Measurements from ENCODE around the gene FAM111A.

FAM111A gene

DNA sequence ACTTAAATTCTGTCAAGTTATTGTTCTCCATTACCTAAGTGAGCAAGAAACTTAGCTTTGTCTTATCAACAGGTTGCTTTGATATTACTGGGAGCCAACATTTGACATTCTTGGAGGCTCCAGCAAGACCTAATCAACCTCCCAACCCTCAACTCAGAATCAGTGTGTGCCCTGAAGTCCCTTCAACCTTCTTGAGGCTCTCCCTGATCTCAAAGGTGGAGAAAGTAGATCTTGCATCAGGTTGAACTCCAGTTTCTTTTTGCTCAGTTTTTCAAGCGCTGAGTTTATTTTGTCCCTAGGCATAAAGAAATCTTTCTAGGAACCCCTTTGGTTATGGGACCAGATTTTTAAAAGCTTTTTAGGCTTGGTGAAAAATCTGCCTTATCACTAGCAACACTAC, 1.4 kb downstream of the FAM111A start:
- DNase-seq = no peak

- DNase-seq = peak; percentile 77
These were observed 2.1 kb downstream of the FAM111A start for GRCh38 chr11:59144579-59145345.

DNA sequence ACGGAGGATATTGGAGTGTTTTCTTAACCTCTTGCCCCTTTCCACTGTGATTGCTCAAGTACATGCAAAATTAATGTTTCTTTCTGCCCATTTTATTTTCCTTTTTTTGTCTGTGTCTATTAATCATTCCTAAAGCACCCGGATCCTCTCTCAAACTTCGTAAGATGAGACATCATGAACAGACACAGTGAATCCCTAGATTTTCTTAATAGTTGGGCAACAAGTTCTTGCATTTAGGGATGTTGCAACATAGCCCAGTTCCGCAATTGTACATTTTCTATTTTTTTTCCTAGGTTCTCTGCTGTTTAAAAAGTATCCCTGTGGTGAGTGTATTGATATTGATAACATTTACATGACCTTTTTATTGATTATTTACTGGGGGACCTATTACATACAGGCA, 2.9 kb downstream of the FAM111A start:
- no peak for DNase-seq

DNA sequence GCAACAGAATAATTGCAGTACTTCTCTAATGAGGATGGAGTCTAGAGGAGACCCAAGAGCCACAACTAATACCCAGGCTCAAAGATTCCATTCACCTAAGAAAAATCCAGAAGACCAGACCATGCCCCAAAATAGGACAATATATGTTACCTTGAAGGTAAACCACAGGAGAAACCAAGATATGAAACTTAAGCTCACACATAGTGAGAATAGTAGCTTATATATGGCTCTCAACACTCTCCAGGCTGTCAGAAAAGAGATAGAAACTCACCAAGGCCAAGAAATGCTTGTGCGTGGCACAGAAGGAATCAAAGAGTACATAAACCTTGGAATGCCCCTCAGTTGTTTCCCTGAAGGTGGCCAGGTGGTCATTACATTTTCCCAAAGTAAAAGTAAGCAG, 9.1 kb downstream of the FAM111A start:
- DNase-seq = no peak

DNA sequence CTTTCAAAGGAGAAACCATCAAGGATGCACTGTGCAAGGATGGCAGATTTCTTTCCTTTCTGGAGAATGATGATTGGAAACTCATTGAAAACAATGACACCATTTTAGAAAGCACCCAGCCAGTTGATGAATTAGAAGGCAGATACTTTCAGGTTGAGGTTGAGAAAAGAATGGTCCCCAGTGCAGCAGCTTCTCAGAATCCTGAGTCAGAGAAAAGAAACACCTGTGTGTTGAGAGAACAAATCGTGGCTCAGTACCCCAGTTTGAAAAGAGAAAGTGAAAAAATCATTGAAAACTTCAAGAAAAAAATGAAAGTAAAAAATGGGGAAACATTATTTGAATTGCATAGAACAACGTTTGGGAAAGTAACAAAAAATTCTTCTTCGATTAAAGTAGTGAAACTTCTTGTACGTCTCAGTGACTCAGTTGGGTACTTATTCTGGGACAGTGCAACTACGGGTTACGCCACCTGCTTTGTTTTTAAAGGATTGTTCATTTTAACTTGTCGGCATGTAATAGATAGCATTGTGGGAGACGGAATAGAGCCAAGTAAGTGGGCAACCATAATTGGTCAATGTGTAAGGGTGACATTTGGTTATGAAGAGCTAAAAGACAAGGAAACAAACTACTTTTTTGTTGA, 9.8 kb downstream of the FAM111A start:
- DNase-seq = peak; percentile 31

GRCh38 chr11:59154610-59155009, 12.0 kb downstream of the FAM111A start:
- no peak for DNase-seq

- no peak for DNase-seq
These were observed 14.8 kb downstream of the FAM111A start for GRCh38 chr11:59157433-59157832.

DNA sequence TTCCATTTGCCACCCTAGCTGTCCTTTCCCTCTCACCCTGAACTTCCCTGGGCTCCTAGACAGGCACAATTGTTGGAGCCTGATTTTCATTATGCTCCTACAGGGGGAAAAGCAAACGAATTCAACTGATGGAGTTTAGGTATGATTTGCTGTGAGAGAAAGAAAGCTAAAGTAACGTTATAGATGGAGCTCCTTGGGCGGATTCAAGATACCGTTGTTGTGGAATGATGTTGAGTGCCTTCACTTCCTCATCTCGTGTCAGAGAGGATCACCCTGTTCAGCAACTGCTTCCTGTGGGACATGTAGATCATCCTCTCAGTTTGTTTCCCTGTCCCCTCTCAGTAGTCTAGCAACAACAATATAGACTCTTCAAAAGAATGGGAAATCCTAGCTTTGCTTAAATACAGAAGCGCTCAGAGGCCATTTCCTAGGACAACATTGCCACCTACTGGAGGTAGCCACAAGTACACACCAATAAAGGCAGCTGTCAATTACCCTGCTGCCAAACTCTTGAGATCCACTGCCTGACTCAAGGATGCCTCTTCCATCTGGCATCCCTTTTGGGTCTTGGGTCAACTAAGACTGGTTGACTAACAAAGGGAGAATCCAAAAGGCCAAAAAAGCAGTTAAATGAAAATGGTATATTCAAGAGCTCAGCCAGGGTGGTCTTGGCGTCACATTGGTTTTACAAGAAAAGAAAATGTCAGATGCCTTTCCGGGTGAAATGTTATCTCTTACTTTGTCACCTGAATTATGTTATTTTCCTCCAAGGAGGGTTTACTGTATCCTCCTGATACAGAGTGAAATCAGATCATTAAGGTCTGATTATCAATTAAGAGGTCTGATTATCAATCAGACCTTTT, 15.8 kb downstream of the FAM111A start:
- DNase-seq = peak; percentile 52

GRCh38 chr11:59164028-59164427, 21.4 kb downstream of the FAM111A start:
- no peak for DNase-seq

DNA sequence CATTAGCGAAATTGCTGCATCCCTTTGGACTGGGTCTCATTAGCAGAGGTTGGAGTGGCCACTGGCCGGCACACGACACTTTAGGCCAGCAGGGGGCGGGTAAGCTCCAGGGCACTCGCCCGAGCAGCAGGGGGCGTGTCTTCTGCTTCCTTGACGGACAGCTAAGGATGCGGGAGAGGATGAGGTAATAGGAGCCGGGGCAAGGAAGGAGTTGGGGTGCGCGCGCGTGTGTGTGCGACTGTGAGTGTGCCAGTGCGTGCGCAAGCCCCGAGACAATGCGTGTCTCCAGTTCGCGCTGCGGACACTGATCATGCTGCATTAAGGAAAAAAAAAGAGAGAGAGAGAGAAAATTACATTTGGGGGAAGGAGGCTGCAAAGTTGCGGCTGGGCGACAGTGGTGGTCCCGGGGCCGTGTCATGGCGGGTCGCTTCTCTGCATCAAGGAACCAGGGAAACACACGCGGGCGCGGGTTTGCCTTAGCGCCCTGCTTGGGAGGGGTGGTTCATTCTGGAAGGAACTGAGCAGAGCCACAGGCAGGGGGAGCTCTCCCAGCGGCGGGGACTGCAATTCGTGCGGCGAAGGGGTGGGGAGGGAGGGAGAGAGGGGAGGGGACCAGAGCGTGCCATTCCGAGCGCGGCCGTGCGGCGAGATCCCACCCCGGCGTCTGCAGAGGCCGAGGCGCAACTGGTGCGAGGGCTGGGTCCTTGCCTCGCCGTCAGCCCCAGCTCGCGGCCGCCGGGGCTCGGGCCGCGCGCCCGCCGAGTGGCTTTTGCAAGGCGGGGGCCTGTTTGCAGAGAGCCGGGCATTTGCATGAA, 29.1 kb downstream of the FAM111A start, which contains the start of gene DTX4:
Gene DTX4, plus strand, starts transcription at position 625 of the 815 bp plus-strand sequence. CDS start 464 bp downstream, outside the sequence.
- peak; percentile 89 for DNase-seq

DNA sequence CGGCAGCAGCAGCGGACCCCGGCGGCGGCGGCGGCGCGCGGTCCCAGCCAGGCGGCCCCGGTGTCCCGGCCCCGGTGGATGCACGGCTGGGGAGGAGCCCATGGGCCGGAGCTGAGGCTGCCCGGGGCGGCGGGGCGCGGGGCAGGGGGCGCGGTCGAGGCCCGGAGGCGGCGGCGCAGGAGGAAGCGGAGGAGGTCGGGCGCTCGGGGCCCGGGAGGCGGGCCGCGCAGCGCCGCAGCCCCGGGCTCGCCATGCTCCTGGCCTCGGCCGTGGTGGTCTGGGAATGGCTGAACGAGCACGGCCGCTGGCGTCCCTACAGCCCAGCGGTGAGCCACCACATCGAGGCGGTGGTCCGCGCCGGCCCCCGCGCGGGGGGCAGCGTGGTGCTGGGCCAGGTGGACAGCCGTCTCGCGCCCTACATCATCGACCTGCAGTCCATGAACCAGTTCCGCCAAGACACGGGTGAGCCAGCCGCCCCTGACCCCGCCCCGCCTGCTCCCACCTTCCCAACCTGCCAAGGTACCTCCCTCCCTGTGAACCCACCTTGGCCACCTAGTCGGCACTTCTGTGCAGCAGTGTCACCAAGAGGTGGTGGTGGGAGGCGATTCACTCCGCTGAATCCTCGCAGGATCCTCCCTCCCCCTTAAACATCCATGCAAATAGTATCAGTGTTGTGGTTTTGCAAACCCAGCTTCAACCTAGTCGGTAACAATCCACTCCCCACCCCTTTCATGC, 29.9 kb downstream of the FAM111A start:
- DNase-seq = peak; percentile 21

- DNase-seq = no peak
These were observed 30.7 kb downstream of the FAM111A start for GRCh38 chr11:59173080-59173963.

GRCh38 chr11:59173964-59174663, 31.5 kb downstream of the FAM111A start:
- no peak for DNase-seq

DNA sequence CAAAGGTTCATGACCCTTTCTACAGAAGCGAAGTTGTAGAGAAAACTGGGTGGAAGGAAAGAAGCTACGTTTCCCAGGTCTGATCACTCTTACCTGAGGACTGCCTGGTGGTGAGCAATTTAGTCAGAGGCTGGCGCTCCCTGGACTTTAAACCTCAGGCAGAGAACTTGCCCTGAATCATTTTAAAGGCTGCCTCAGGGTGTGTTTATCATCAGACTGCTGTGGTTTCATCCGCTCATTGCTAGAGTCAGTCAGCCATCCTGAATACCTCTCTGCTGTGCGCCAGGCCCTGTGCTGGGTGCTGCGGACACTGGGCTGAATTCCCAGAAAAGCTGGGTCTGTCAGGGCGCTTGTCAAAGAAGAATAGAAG, 32.0 kb downstream of the FAM111A start:
- DNase-seq = no peak

DNA sequence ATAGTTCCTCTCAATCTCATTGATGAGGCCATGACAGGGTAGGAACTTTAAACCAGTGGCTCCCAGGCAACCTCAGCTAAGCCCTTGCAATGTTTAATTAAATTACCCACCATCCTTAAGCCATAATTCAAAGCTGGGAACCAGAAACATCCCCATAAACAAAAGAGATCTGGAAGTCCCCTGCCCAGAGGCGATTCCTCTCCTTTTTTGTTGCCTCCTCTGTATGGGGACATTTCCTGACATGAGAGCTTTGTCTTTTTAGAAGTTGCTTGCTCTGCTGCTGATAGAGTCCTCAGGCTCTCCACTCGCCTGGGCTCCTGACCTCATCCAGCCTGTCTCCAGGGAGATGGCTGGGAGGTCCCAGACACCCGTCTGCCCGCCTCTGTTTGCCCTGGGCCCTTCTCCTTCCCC, 32.4 kb downstream of the FAM111A start:
- DNase-seq = no peak

DNA sequence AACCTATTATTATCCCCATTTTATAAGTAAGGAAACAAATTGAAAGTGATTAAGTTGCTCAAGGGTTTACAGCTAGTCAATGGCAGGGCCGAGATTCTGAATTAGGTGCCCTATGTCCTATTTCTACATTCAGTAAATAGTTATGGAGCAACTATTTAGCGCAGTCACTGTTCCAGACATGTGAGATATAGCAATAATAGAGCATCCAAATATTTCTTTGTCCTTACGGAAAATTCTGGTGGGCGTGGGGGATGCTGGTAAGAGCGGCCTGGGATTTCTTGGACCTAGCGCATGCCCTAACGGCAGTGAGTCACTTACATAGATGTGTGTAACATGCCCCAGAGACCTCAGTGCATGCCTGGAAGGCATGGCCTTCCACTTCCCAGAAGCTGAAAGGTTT, 33.7 kb downstream of the FAM111A start:
- DNase-seq = no peak

DNA sequence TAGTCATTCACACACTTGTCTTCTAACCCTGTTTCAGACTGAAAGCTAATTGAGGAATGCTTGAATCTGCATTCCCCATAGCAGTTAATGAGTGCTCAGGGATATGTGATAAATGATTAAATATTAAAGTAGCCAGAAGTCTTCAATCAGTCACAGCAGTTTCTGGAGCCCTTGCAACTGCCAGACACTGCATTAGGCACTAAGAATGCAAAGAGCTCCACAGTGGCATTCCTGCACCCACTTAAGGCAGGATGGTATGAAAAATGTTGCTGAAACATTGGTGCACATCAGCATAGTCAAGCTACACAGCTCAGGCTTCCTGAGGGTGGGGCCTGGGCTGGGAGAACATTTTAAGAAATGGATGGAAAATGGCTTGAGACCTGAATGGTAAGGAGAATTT, 35.7 kb downstream of the FAM111A start:
- no peak for DNase-seq

DNA sequence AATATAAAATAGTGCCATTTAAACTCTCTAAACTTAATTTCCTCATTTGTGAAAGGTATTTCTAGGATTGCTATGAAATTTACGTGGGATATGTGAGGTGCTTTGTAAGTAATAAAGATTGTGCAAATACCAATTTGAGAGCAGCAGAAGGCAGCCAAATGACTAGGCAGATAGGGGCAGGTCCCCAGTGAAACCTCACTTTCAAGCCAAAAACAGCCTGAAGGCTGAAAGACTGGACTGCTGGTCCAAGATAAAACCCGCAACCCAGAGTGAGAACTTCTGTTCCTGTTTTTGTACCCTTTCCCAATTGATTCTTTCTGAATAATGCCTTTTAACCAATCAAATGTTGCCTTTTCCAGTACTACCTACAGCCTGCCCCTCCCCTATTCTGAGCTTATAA, 36.5 kb downstream of the FAM111A start:
- DNase-seq = no peak

- DNase-seq = no peak
These were observed 37.6 kb downstream of the FAM111A start for GRCh38 chr11:59180168-59180776.

DNA sequence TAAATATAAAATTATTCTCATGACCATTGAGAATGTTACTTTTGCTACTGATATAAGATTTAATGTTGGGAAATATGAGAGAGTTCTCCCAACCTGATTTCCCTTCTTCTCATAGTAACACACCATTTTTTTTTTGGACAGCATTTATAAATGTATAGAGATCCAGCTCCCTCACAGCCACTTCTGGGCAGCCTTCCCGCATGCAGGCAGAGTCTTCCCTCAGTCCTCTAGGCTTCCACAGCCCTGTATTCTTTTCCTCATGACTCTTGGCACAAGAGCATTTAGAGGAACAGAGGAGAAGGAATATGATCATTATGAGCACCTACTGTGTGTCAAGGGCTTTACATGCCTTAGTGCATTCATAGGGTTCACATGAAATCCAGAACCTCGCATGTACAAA, 38.3 kb downstream of the FAM111A start:
- no peak for DNase-seq

Measured in stimulated activated CD4-positive, alpha-beta T cell treated with anti-CD3 and anti-CD28 coated beads, Interleukin-1b, Interleukin-23, amount 100 ng/mL, for 48 hours (primary cell).